HL-60/S4 treated with phorbol 12-myristate 13-acetate at 8.2 ng/mL for 4 days and 3 days (cell line): Measurements from ENCODE around the gene CHST5.
"Not testable (repeated sequence)": the region's sequence is repeated elsewhere in the genome, so short reads cannot be mapped to it uniquely, and the experiment has no call there.

ENCODE experiments used
- in situ Hi-C: fragments of 300-500 bp; cut with MboI; formaldehyde crosslinking; loops from 2 replicates; pipeline ENCODE4 v1.15.0; 2022; ENCODE audit warnings: low sequenced_read_pairs

The CHST5 gene

DNA sequence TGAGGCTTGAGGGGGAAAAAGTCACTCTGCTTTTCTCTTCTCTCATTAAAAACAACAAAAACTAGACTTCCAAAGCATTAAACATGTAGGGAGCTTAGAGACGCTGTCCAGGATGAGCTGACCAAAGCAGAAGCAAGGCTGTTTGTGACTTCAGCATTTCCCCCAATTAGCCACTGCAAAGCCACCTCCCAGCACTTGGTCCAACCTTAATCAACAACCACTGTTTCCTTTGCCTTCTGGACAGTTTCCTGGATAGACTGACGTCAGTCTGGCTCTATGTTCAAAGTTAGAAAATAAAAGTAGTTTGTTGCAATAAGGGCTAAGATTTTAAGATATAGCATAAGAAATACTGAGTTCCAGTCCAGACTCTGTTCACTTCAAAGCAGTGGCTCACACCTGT lies 17.0 kb upstream of the CHST5 start:
- in situ Hi-C loops, result no loop called here

DNA sequence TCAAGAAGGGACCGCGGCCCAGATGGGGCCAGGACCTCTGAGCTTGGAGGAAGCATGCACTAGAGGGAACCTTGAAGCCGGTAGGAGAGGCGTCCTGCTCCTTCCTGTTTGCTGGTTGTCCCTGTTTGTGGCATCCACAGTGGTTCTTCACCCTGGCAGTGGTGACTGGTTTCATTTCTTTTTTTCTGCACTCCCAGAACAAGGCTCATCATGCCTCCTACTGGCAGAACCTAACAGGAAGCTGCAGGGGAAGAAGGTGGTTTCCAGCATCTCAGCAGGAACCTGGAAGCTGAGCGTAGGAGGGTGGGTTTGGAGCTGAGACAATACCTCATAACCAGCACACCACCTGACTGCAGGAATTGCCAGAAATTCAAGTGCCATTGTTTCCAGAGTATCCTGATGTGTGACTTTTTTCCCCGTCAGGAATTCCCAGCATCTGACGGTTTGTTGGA lies 14.3 kb upstream of the CHST5 start:
- in situ Hi-C loops, result no loop called here

DNA sequence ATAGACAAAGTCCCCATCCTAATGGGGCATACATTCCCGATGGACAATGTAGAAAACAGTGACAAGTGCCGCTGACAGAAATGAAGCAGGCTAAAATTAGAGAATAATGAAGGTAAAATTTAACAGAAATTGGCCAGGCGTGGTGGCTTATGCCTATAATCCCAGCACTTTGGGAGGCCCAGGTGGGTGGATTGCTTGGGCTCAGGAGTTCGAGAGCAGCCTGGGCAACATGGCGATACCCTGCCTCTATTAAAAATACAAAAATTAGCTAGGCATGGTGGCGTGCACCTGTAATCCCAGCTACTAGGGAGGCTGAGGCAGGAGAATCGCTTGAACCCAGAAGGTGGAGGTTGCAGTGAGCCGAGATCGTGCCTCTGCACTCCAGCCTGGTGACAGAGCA lies 12.5 kb upstream of the CHST5 start:
- in situ Hi-C loops, result not testable (repeated sequence)

DNA sequence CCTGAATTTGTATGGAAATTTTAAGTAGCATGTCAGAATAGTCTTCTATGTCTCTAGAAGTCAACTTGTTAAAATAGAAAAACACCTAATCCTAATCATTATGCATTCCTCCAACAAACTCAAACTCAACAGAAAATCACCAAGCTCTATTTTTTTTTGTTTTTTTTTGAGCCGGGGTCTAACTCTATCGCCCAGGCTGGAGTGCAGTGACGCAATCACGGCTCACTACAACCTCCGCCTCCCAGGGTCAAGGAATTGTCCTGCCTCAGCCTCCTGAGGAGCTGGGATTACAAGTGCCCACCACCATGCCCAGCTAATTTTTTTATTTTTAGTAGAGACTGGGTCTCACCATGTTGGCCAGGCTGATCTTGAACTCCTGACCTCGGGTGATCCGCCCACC lies 10.4 kb upstream of the CHST5 start:
- in situ Hi-C loops, result no loop called here

DNA sequence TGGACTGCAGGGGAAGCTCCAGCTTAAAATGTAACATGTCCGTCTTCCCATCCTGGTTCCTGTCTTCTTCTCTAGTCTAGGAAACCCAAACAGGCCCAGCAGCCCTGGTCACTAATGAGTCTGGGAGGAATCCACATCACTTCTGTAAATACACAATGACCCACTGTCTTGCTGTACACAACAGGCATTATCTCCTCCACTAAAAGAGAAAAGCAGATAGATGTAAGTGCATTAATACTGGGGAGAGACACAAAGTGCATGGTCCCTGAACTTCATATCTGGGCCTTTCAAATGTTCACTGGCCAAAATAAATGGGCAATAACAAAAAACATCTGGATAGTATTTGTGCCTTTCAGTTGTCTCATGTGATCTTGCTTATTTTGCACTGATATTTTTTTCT lies 10.0 kb upstream of the CHST5 start:
- in situ Hi-C loops, result not testable (repeated sequence)

DNA sequence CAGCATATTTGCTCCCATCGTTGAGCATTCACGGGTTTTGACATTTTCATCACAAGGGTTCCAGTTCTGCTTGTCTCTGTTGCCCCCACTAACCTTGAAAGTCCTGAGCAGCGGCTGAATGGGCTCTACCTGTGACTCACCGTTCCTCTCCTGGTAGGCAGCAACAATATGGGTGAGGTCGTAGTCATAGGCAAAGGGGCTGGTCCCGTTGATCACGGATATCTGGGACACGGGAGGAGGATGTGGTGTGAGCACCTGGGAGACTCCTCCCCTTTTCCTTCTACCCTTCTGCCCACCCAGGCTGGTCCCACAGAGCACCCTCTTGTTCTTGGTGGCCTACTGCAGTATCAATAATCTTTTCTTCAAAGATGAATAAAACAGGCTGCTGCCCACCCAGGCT lies 6.6 kb upstream of the CHST5 start:
- in situ Hi-C loops, result not testable (repeated sequence)

DNA sequence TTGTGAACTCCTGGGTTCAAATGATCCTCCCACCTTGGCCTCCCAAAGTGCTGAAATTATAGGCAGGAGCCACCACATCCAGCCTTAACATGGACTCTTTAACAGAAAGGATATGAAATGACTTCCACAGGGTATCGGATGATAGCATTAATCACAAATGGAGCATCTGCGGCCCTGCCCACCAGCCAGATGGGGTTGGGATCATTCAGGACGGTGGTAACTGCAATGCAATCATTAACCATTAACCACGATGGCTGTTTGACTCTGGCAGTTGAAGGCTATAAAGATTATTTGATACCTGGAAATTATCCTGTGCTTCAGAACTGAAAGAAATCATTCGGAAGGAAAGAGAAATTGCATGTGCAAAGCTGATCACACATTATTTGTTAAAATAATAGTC lies 5.3 kb upstream of the CHST5 start:
- in situ Hi-C loops, result no loop called here

DNA sequence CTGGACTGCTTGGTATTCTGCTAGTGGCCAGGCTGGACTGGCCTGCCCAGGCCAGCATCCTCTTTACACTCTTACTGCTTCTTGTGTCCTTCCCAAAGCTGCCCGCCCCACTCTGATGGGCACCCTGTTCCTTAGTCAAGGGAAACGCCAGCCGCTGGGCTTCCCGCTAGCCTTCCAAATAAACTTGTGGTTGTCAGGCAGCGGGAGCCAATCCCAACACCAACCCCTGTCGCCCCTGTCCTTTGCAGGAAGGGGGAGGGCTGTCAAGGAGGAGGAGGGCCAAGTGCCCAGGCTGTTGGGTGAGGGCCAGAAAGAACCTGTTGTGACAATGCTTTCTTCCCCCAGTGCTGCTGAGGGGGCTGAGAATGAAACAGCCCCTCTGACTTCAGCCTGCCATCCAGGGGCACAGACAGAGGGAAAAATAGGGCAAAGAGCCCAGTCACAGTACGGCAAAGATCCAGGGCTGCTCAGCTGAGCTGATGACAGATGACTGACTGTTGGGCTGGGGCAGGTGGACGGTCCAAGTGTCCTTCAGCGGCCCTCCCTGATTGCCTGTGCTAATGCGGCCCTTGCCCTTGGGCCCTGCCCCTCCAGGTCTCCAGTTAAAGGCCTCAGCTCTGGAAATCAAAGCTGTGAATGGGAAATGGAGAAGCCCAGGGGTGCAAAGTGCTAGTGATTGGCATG lies 3.1 kb upstream of the CHST5 start:
- in situ Hi-C loops, result not testable (repeated sequence)

DNA sequence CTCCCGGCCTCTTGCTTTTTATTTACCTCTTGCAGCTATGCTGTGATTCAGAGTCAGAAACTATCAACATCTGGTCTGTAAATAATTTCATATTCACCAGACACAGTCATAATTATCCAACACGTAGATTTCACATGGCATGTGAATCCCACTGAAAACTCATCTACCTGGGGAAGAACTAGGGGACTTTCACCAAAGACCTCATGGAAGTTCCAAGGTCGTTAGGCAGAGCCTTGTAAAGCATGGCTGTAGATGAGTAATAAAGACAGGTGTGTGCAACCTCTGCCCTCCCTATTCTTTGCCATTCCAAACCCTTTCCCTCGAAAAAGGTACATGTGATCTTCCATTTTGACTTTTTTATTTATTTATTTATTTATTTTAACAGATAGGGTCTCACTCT lies 1.9 kb upstream of the CHST5 start:
- in situ Hi-C loops, result no loop called here

DNA sequence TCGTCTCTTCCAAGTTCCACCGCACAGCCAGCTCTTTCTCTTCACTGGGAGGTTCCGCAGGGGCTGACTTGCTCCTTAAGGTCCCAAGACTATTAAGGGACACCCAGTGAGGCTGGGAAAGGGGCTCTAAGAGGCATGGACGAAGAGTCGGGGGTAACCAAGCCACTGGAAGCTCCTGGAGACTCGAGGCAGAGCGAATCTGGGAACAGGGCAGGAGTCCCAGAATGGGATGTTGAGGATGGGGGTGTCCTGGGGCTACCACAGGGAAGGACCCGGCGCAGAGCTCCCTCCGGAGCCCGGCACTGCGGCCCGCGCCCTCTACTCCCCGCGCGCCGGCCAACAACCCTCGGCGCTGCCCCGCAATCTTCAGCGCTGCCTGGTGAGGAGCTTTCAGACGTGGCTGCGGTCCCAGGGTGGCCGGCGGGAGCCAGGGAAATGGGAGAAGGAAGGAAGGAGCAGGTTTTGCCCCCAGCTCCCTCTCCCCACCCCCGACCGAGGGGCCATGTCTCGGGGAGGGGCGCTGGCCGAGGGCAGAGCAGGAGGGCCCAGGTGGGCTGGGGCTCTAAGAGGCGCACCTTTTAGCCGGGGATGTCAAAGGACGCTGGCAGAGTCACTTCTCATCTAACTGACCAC lies 581 bp downstream of the CHST5 start:
- in situ Hi-C loops, result no loop called here

DNA sequence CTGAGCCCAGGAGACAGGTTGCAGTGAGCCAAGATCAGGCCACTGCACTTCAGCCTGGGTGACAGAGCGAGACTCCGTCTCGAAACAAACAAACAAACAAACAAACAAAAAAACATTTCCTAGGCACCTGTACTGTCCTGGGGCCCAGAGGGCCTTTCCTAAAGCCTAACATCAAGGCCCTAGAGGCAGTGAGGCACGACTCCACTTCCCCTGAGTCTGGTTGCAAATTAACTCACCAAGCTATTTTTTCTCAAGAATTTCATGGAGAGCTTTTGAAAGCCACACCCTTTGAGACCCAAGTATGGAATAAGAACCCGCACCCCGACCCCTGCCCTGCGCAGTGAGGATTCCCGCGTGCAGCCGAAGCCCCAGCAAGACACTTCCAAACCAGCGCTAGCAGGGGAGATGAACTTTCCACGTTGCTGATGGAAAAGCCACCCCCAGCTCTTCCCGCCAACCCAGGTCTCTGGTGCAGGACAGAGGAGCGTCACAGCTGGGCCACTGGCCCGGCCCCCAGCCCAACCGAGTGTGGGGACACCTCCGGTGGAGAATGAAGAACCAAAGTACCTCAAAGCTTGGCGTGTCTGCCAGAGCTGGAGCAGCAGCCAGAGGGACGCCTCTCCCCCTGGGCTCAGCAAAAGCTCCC lies 1.2 kb downstream of the CHST5 start:
- in situ Hi-C loops, result no loop called here

DNA sequence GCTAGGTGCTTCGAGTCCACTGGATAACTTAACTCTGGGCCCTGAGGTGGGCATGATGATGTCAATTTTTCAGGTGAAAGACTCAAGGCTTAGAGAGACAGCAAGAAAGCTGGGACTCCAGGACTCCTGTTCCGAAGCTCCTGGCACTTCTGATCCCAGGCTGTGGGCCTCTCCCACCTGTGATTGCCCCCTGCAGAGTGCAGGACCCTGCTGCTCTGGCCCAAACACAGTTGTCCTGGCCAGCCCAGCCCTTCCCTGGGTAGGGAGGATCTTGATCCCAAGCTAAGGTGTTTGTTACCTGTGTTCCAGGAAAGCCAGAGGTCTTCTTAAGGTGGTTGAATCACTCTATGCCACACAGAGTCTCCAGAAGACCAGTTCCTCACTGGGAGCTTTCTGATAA lies 3.1 kb downstream of the CHST5 start:
- in situ Hi-C loops, result no loop called here

DNA sequence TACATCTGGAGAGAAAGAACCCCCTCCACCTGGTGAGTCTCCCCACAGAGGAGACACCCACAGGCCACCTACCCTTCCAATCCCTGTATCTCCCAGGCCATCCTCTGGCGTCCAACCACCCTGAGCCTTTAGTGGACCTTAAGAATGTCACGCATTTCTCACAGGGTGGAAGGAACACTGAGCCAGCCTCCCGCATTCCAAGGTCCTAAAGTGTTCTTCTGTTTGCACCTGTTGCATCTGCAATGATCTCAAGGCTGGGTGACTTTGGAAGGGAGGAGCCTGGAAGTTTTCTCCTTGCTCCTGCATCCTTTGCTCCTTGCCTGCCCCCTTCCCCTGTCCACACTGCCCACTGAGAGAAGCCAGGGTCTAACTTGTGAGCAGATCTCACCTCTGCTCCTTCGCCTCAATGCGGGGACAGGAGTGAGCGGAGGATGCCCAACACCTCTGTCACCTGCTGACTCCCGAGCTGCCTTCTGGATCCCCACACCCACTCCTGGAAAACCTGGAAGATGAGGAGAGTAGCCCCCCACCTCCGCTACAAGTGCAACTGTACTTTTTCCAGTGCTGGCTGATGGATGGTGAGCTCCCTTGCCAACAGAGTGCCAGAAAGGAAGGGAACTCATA lies 3.7 kb downstream of the CHST5 start:
- in situ Hi-C loops, result no loop called here

DNA sequence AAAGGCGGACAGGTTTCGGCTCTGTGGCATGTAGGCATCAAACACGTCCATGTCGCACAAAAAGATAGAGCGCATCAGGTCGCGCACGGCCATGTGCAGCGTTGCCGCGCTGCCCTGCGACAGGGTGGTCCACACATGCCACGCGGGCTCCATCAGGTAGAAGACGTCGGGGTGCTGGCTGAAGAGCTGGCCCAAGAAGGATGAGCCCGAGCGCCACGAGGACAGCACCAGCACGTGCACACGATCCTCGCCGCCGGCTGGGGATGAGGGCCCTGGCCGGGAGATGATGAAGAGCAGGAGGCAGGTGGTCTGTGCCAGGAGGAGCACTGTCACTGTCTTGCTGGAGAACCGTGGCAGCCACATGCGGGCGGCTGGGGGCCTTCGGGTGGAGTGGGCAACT lies 5.9 kb downstream of the CHST5 start:
- in situ Hi-C loops, result no loop called here

DNA sequence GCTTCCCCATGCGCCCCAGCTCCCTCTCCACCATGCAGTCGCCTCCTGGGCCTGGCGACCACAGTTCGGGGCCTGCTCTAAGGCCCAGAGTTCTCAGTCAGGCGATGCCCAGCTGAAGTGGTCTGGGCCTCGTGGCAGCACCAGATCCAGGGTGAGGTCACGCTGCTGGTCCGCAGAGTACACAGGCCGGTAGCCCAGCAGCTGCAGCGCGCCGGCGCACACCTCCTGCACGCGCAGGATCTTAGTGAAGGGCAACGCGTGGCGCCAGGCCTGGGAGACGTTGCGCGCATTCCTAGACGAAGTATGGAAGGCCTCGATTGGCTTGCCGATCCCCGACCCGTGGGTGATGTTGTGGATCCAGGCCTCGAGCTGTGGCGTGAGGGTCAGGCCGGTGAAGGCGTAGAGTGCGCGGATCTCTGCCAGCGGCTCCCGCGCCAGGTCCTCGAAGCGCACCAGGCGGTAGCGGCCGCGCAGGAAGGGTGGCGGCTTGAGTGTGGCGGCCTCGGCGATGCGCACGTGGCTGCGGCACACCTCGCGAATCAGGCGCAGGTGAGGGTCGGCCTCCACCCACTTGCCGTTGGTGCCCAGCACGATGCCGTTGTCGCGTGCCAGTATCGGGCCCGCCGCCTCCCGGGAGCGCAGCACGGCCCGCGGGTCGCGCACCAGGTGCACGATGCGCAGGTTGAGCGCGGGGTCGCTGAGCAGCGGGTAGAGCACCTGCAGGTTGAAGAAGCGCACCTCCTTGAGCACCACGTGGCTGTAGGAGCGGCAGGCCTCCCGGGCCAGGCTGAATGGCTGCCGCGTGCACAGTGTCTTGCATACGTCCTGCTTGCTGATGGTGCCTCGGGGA lies 6.6 kb downstream of the CHST5 start:
- in situ Hi-C loops, result no loop called here

DNA sequence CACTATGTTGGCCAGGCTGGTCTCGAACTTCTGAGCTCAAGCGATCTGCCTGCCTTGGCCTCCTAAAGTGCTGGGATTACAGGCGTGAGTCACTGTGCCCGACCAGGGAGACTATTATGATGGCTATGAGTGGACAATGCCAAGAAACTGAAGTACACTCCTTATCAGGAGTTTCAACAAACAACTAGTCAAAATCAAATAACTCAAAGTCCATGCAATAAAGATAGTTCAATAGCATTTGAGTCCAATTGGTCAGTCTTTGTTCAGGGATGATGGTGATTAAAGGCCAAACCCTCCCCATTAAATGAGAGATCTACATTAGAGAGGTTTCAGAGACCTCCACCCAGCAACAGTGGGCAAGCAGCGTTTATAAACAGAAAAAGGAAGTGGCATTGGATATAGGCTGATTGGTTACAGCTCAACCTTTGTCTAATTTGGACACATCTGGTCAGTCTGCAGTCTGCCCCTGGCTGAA lies 8.0 kb downstream of the CHST5 start:
- in situ Hi-C loops, result no loop called here

DNA sequence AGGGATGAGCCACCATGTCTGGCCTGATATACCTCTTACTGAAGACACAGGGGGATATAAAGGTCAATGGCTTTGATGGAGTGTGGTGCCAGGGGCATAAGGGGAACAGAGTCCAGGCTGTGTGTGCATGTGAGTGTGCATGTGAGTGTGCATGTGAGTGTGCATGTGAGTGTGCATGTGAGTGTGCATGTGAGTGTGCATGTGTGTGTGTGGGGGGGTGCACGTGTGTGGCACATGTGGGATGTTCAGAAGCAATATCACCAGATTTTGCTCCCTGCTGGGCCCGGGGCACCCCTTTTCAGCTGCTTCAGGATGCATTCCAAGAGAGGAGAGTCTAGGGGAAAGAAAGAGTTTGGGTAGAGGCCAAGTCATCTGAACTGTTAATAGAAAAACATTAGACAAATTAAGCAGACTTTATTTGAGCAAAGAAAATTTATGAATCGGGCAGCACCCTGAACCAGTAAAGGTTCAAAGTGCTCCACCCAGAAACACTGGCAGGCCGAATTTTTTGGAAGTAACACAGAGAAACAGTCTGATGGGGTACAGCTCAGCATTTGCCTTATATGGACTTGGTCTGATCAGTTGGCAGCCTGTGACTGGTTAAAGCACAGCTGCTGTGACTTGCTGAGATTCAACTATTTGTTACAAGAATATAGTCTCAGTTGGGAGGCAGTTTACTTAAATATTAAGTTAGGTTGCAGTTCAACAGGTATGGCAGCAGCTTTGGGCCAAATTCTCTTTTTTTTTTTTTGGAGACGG lies 9.7 kb downstream of the CHST5 start:
- in situ Hi-C loops, result no loop called here

DNA sequence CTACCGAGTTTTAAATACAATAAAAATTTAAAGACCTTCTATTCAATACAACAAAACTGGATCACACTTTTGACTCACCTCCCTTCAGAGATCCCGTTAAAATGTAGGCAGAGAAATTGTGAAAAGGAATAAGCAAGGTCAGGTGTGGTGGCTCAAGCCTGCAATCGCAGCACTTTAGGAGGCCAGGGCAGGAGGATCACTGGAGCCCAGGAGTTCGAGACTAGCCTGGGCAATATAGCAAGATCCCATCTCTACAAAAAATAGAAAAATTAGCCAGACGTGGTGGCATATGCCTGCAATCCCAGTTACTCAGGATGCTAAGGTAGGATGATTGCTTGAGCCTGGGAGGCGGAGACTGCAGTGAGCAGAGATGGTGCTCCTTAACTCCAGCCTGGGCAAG lies 16.7 kb downstream of the CHST5 start:
- in situ Hi-C loops, result no loop called here

DNA sequence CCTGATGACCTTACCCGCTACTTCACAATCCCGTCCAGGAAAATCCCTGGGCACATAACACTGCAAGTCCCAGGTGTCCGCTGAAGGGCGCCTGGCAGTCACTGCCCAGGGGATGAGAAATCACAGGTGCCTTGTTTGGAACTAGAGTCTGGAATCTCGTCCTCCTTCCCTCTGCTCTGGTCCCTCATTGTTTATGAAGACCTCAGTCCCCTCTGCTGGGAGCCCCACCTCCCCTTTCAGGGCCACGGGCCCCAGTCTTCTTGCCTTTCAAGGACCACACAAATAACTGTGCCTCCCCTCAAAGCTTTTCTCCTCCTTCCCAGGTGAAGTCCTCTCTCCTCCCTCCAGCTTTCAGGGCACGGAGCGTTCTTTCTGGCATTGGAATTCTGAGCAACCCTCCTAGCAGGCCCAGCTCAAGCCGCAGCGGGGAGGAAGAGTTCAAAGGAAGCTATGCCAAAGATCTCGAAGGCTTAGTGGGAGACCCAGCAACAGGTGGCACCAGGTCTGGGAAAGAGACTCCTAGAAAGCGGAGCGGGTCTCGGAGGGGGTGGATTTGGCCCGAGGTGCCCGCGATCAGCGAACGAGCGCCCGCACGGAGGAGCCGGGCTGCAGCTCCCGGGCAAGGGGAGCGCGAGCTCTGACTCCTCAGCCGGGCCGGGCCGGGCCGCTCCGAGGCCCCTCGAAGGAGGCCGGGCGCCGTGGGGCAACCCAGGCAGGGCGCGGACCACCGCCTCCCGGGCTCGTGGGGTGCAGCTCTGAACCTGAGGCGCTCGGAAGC lies 19.5 kb downstream of the CHST5 start:
- in situ Hi-C loops, result not testable (repeated sequence)
